HCT116 (cell line): ENCODE results near the gene PTGR1.

Source experiments
- EZH2 ChIP-seq: fragments of 200-600 bp; sonication (generic); IDR thresholded peaks from 2 replicates; pipeline ENCODE4 v1.6.1; 2017; ENCODE audit warnings: antibody characterized with exemption, mixed run types
- EZH2phosphoT487 ChIP-seq: fragments of 200-600 bp; IDR thresholded peaks from 2 replicates; pipeline ENCODE4 v1.6.1; 2018; ENCODE audit warnings: antibody characterized with exemption, borderline replicate concordance
- FOSL1 ChIP-seq: IDR thresholded peaks from 2 replicates; pipeline ENCODE4 v1.6.1; 2012; ENCODE audit warnings: low read depth
- JUND ChIP-seq: IDR thresholded peaks from 2 replicates; pipeline ENCODE4 v1.6.1; 2012
- MAX ChIP-seq: IDR thresholded peaks from 2 replicates; pipeline ENCODE4 v1.6.1; 2012
- POLR2A ChIP-seq: IDR thresholded peaks from 2 replicates; pipeline ENCODE4 v1.7.0; 2011; ENCODE audit warnings: borderline replicate concordance; ENCODE audit not compliant: insufficient read depth, insufficient read length; ENCODE audit errors: extremely low read depth
- POLR2AphosphoS5 ChIP-seq: IDR thresholded peaks from 2 replicates; pipeline ENCODE4 v1.6.1; 2011; ENCODE audit warnings: mild to moderate bottlenecking, low read depth, low read length, moderate library complexity
- RAD21 ChIP-seq: IDR thresholded peaks from 2 replicates; pipeline ENCODE4 v1.6.1; 2012; ENCODE audit warnings: low read depth, mild to moderate bottlenecking
- YY1 ChIP-seq: IDR thresholded peaks from 2 replicates; pipeline ENCODE4 v1.6.1; 2011; ENCODE audit warnings: low read length, low read depth, moderate library complexity, mild to moderate bottlenecking; ENCODE audit not compliant: insufficient replicate concordance; ENCODE audit errors: extremely low read depth
- ZFX ChIP-seq: fragments of 450-650 bp; IDR thresholded peaks from 2 replicates; pipeline ENCODE4 v1.6.1; 2017
- ZNF274 ChIP-seq: fragments of 200-500 bp; sonication (Bioruptor generic); IDR thresholded peaks from 2 replicates; pipeline ENCODE4 v1.6.1; 2014; ENCODE audit warnings: mild to moderate bottlenecking, low read depth, low read length, inconsistent platforms
- TF ChIP-seq, protein P1 (sequence below), 3 experiments: fragments of 200-600 bp in 1 of 3; sonication (generic) in 1 of 3; IDR thresholded peaks in 2 of 3; conservative IDR thresholded peaks in 1 of 3; 2 replicates each; pipeline ENCODE4 v1.5.1; 2012 to 2017; ENCODE audit warnings: low read depth in 2 of 3, low read length in 2 of 3, antibody characterized with exemption in 1 of 3, borderline replicate concordance in 1 of 3, control low read depth in 1 of 3, mild to moderate bottlenecking in 1 of 3, mixed read lengths in 1 of 3, mixed run types in 1 of 3, moderate library complexity in 1 of 3; ENCODE audit not compliant: insufficient read depth in 1 of 3
- TF ChIP-seq, protein P2 (sequence below): IDR thresholded peaks from 2 replicates; pipeline ENCODE4 v1.6.1; 2012; ENCODE audit warnings: low read depth

- no peak for TF ChIP-seq POLR2A
- TF ChIP-seq, protein P1, sequence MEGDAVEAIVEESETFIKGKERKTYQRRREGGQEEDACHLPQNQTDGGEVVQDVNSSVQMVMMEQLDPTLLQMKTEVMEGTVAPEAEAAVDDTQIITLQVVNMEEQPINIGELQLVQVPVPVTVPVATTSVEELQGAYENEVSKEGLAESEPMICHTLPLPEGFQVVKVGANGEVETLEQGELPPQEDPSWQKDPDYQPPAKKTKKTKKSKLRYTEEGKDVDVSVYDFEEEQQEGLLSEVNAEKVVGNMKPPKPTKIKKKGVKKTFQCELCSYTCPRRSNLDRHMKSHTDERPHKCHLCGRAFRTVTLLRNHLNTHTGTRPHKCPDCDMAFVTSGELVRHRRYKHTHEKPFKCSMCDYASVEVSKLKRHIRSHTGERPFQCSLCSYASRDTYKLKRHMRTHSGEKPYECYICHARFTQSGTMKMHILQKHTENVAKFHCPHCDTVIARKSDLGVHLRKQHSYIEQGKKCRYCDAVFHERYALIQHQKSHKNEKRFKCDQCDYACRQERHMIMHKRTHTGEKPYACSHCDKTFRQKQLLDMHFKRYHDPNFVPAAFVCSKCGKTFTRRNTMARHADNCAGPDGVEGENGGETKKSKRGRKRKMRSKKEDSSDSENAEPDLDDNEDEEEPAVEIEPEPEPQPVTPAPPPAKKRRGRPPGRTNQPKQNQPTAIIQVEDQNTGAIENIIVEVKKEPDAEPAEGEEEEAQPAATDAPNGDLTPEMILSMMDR (IDR thresholded peaks at IDR 0.05 in 2 of 3, conservative IDR thresholded peaks at IDR 0.05 in 1 of 3; ENCODE audit: borderline replicate concordance in 1 of 3, insufficient read depth in 1 of 3, low read depth in 2 of 3, low read length in 2 of 3) = no peak
- no peak for TF ChIP-seq POLR2AphosphoS5
- TF ChIP-seq YY1 = no peak
- TF ChIP-seq EZH2phosphoT487 = no peak
- TF ChIP-seq EZH2 = no peak
- no peak for TF ChIP-seq JUND
- TF ChIP-seq, protein P2, sequence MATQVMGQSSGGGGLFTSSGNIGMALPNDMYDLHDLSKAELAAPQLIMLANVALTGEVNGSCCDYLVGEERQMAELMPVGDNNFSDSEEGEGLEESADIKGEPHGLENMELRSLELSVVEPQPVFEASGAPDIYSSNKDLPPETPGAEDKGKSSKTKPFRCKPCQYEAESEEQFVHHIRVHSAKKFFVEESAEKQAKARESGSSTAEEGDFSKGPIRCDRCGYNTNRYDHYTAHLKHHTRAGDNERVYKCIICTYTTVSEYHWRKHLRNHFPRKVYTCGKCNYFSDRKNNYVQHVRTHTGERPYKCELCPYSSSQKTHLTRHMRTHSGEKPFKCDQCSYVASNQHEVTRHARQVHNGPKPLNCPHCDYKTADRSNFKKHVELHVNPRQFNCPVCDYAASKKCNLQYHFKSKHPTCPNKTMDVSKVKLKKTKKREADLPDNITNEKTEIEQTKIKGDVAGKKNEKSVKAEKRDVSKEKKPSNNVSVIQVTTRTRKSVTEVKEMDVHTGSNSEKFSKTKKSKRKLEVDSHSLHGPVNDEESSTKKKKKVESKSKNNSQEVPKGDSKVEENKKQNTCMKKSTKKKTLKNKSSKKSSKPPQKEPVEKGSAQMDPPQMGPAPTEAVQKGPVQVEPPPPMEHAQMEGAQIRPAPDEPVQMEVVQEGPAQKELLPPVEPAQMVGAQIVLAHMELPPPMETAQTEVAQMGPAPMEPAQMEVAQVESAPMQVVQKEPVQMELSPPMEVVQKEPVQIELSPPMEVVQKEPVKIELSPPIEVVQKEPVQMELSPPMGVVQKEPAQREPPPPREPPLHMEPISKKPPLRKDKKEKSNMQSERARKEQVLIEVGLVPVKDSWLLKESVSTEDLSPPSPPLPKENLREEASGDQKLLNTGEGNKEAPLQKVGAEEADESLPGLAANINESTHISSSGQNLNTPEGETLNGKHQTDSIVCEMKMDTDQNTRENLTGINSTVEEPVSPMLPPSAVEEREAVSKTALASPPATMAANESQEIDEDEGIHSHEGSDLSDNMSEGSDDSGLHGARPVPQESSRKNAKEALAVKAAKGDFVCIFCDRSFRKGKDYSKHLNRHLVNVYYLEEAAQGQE = no peak
- no peak for TF ChIP-seq RAD21
- no peak for TF ChIP-seq ZFX
- no peak for TF ChIP-seq MAX
- TF ChIP-seq ZNF274 = no peak
- no peak for TF ChIP-seq FOSL1
These were observed 40.3 kb downstream of the PTGR1 start for GRCh38 chr9:111559000-111559610.
